HL-60/S4 treated with retinoic acid at 250 ng/mL for 4 days and 3 days (cell line): ENCODE measurements around the gene KIF4B.
"Not testable (repeated sequence)": the region's sequence is repeated elsewhere in the genome, so short reads cannot be mapped to it uniquely, and the experiment has no call there.

Source experiments
- in situ Hi-C: fragments of 300-500 bp; cut with MboI; formaldehyde crosslinking; loops from 2 replicates; pipeline ENCODE4 v1.7.0; 2022; ENCODE audit warnings: low sequenced_read_pairs

KIF4B gene

DNA sequence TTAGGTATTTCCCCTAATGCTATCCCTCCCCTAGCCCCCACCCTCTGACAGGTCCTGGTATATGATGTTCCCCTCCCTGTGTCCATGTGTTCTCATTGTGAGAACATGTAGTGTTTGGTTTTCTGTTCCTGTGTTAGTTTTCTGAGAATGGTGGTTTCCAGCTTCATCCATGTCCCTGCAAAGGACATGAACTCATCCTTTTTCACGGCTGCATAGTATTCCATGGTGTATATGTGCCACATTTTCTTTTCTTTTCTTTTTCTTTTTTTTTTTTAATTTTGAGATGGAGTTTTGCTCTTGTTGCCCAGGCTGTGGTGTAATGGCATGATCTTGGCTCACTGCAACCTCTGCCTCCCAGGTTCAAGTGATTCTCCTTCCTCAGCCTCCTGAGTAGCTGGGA lies 7.3 kb upstream of the KIF4B start:
- in situ Hi-C loops = not testable (repeated sequence)

DNA sequence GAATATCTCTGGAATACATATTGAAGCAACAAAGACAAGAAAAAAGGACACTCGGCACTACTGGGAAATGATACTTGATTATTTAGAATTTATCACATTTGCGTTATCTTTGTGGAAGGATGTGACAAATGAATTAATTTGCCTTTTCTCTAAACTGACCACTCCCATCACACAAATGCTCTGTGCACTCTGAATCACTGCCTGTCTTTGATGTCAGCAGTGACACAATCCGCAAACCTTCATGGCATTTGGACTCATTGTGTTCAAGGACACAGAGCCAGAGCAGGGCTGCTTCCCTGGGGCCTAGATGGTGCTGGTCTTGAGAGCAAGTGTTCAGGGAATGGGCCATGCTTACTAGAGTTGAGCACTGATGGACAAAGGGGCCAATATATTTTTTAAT lies 4.9 kb upstream of the KIF4B start:
- in situ Hi-C loops = no loop called here

DNA sequence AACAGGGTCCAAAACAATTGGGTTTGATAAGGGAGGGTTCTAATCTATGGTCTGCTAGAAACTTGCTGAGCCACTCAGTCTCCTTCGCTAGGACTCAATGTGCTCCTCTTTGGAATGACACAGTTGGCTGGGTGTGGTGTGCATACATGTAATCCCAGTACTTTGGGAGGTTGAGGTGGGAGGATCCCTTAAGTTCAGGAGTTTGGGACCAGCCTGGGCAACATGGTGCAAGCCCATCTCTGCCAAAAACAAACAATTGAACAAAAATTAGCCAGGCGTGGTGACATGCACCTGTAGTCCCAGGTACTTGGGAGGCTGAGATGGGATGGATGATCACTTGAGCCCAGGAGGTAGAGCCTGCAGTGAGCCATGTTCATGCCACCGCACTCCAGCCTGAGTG lies 2.7 kb upstream of the KIF4B start:
- in situ Hi-C loops = no loop called here

DNA sequence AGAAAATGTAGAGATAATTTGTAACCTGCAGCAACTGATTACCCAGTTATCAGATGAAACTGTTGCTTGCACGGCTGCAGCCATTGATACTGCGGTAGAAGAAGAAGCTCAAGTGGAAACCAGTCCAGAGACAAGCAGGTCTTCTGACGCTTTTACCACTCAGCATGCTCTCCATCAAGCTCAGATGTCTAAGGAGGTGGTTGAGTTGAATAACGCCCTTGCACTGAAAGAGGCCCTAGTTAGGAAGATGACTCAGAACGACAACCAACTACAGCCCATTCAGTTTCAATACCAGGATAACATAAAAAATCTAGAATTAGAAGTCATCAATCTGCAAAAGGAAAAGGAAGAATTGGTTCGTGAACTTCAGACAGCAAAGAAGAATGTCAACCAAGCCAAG lies 1.7 kb downstream of the KIF4B start:
- in situ Hi-C loops = no loop called here

DNA sequence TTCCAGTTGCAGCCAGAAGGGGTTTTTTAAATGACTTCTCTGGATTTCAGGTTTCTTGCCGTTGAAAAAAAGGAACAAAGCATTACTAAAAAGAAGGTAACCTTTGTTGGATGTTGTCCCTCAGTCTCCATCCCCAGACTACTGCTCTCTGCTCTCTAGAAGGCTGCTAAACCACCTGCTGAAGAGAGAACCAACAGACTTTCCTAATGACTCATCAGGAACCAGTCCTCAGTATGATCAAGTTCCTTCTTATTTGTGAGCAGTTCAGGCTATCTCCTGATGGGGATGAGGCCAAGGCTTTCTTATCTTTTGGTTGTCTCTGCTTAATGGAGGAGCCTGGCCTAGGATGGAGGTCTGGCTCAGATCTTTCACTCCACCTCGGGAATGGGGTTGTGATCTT lies 4.1 kb downstream of the KIF4B start:
- in situ Hi-C loops = no loop called here

DNA sequence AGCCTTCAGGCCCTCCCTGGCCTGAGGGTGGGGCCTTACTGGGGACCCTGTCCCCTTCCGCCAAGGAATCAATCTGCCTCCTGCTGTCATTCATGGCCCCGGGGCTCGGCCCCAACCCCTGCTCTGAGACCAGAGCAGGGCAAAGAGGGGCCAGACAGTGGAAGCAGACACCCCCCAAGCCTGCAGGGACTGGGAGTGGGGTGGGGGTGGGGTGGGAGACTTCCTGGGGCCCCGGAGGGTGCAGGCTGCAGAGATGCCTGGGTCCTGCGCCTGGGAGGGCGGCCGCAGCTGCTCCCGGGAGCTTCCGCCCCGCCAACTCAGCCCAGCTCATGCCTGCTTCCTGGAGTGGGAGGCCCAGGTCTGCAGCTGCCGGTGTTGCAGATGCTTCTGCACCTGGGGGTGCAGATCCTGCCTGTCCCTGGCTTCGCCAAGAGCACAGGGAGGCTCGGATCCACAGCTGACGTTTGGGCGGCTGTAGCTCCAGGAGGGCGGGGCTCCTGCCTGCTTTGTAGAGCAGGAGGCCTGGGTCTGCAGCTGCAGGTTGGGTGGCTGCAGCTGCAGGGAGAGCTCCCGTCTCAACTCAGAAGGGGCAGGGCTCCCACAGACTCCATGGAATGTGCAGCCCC lies 6.2 kb downstream of the KIF4B start:
- in situ Hi-C loops = no loop called here

DNA sequence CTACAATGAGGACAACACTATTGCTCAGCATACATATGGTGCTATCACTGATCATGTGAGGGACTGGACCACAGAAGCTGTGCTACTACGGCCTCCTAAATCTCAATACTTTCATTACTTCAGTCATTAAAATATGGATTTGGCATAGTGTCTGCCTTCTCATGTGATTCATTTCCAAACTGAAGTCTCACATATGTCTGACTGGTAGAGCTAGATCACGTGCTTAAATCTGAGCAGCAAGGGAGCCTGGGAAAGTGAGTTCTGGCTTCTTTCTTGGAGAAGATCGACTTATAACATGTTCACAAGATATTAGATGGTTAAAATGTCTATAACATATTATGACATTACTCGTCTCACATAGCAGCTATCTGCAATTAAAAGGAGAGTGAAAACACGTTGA lies 8.3 kb downstream of the KIF4B start:
- in situ Hi-C loops = no loop called here

DNA sequence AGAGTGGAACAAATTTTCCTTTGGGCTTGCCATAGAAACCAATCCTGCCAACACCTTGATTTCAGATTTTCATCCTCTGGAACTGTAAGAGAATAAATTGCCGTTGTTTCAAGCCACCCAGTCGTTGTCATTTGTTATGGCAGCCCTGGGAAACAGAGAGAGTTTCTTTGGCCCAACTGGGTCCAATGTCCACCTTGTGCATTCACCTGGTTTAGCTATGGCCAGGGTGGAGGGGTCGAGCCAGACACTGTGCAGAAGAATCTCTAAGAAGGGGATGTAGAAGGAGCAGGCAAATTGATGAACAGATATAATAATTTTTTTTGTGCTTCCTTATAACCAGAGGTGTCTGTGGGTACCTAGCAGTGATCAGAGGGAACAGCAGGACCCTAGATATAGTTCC lies 9.8 kb downstream of the KIF4B start:
- in situ Hi-C loops = no loop called here

DNA sequence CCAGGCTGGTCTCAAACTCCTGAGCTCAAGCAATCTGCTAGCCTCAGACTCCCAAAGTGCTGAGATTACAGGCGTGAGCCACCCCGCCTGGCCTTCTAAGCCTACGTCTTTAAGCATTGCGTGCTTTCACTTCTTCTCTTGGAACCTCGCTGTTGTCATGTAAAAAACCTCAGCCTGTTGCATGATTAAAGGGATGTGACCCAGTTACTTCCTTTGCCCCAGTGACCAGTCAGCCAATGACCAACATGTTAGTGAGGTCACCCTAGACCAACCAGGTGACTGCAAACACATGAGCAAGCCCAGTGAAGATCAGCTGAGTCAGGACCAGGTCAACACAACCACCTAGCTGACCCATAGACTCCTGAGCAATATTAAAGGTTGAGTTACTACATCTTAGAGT lies 10.5 kb downstream of the KIF4B start:
- in situ Hi-C loops = no loop called here

DNA sequence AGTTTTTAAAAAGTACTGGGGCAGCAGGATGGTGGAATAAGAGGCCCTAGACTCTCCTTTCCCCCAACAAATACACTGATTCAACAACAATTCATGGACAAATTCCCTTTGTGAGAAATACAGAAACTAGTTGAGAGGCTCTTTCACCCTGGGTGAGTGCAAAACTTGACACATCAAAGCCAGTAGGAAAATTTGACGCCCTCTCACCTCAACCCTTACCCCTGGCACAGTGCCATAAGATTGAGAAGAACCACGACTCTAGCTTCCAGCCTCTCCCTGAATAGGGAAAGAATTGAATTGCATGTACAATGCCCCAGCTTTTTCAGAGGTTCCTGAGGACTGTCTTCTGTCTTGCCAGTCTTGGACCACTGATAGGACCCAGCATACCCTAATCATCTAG lies 12.3 kb downstream of the KIF4B start:
- in situ Hi-C loops = no loop called here

DNA sequence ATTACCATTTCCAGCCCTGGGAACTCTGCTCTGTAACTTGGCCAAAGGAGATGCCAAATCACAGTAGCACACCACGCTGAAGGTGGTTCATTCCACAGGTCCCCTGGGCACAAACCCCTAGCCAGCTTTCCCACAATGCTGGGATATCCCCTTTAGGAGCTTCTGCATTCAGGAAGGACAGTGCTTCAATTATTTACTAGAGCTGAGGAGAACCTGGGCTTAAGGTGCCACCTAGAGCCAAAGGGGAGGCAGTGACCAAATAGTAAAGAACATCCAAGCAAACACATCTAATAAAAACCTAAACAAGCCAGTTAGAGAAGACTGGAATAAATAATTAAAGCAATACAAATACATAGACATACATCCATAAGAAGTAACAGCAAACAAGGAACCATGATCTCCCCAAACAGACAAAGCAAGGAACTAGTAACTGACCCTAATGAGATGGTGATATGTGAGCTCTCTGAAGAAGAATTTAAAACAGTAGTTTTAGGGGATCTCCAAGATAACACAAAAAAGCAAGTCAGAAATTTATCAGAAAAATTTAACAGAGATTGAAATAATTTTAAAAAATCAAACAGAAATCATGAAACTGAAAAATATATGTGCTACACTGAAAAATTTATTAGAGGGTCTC lies 14.6 kb downstream of the KIF4B start:
- in situ Hi-C loops = no loop called here

DNA sequence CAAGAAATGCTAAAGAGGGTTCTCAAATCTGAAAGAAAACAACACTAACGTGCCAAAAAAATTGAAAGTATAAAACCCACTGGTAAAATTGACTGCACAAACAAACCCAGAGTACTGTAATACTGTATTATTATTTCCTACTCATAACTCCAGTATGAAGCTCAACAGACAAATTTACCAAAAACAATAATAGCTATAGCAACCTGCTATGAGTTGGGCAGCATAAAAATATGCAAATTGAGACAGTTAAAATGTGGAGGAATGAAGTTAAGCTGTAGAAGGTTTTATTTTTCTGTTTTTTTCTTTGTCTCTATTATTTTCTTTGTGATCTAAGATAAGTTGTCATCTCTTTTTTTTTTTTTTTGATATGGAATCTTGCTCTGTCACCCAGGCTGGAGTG lies 15.7 kb downstream of the KIF4B start:
- in situ Hi-C loops = no loop called here

DNA sequence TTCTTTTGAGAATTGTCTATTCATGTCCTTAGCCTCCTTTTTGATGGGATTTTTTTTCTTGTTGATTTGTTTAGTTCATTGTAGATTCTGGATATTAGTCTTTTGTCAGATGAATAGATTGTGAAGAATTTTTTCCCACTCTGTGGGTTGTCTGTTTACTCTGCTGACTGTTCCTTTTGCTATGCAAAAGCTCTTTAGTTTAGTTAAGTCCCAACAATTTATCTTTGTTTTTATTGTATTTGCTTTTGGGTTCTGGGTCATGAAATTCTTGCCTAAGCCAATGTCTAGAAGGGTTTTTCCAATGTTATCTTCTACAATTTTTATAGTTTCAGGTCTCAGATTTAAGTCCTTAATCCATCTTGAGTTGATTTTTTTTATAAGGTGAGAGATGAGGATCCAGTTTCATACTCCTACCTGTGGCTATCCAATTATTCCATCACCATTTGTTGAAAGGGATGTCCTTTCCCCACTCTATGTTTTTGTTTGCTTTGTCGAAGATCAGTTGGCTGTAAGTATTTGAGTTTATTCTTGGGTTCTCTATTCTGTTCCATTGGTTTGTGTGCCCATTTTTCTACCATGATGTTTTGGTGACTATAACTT lies 20.7 kb downstream of the KIF4B start:
- in situ Hi-C loops = not testable (repeated sequence)

DNA sequence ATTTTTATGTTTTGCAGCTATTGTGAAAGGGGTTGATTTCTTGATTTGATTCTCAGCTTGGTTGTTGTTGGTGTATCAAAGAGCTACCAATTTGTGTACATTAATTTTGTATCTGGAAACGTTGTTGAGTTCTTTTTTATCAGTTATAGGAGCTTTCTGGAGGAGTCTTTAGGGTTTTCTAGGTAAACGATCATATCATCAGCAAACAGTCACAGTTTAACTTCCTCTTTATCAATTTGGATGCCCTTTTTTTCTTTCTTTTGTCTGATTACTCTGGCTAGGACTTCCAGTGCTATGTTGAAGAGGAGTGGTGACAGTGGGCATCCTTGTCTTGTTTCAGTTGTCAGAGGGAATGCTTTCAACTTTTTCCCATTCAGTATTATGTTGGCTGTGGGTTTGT lies 21.5 kb downstream of the KIF4B start:
- in situ Hi-C loops = not testable (repeated sequence)

DNA sequence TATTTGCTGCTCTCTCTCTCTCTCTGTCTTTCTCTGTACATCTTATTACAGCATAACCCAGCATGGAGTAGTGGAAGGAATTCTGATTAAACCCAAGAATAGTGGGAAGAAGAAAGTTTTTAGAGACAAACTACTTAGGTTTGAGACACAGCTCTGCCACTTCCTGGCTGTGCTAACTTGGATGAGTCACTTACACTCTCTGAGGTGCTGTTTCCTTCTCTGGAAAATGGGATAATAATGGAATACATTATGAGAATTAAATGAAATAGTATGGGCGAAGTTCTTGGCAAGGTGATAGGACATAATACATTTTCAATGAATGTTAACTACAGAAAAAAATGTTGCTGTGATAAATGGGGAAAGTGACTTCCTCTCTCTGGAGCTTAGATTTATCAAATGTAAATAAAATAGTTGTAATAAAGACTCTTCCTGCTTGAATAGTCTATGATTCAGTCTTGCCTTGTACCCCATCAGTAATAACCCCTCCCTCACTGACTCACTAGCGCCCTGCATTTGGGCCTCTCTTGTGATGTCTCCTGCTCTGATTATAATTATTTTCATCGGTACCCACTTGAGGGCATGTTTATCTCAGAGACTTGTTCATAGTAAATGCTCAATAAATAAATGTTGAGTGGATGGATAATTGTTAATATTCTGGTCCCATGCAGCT lies 27.6 kb downstream of the KIF4B start:
- in situ Hi-C loops = no loop called here

DNA sequence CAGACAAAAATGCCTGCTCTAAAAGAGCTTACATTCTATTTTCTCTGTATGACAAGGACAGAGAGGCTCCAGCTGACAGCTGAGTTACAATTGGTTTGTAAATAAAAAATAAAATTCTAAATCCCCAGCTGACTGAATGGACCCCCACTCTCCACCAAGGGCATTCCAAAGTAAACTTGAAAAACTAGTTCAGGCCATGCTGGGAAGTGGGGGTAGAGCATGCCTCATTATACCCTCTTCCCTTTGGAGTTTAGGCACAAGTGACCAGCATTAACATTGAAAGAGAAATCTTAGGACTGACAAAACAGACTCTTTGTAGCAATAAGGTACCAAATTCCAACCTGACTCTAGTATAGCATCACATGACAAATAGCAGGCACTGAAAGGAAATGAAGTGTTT lies 31.0 kb downstream of the KIF4B start:
- in situ Hi-C loops = no loop called here

DNA sequence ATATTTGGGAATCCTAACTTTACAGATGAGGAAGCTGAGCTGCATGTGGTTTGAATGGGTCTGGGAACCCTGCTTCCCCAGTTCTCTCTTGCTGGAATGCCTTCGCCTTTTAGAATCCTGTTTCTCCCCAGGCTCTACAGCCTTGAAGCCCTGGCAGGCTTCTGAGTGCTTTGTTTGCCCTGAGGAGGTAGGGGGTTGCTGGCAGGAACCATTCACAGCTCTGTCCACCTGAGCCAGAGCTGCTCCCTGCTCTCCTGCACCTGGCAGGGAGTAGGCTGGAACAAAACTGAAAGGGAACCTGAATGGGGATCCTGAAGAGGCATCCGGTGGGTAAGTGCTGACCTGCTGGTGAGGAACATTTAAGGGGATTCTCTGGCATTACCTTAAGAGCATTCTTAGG lies 33.0 kb downstream of the KIF4B start:
- in situ Hi-C loops = no loop called here

DNA sequence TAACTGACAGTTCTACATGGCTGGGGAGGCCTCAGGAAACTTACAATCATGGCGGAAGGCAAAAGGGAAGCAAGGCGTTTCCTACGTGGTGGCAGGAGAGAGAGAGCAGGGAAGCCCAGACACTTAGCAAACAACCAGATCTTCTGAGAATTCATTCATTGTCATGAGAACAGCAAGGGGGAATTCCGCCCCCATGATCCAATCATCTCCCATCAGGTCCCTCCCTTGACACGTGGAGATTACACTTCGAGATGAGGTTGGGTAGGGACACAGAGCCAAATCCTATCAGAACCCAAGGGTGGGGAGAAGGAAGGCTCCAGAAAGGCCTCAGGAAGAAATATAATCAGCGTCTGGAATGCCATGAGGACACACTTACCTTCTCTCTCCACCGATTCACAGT lies 34.3 kb downstream of the KIF4B start:
- in situ Hi-C loops = no loop called here

DNA sequence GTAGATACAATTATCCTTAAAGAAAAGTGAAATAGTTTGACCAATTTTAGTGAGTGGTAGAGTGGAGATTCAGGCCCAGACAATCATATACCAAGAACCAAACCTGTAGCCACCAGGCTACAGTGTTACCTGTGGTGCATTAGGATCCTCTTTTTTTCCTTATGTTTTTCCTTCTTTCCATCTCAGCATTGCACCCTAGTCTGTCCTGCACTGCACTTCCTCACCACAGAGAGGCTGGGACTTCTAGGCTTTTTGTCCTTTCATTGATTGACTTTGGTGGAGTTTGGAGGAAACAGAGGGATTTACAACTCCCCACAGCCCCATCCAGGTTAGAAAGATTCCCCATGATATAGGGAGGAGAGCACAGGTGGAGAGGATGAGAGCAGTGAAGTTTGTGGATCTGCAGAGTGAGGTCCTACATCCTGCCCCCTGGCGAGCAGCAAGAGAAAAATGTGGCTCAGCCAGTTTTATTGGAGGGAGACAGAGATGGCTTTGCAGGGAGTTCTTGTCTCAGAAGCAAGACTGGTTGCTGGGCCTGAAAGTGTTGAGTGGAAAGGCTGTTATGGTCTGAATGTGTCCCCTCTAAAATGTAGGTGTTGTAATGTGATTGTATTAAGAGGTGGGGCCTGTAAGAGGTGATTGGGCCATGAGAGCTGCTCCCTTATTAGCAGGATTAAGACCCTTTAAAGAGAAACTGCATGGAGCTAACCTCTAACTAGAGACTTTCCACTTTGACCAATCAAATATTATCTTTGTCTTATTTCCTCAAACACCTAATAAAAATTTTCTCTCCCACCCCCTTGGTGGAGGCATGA lies 36.2 kb downstream of the KIF4B start:
- in situ Hi-C loops = no loop called here

DNA sequence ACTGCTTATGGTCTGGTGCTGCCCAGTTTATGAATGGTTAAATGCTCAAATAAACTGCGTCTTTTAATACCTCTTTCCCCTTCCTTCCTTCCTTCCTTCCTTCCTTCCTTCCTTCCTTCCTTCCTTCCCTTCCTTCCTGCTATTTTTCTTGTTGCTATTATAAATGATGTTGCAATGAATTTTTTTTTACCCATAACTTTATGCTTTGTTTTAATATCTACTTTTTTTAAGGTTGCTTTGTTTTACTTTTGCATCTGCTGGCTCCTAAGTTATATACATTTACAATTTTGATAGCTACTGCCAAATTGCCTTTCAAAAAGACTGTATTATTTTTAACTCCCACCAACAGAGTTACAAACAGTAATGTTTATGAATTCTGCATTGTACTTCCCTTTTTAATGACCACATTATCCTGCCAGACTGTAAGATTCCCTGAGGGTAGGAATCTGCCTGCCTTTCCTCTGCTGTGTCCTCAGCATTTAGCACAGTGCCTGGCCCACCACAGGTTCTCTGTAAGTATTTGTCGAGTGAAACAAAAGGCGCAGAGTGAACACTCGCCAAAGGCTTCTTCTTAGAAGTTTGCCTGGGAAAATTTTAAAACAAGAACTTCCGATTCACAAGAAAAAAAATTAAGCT lies 36.9 kb downstream of the KIF4B start:
- in situ Hi-C loops = no loop called here

DNA sequence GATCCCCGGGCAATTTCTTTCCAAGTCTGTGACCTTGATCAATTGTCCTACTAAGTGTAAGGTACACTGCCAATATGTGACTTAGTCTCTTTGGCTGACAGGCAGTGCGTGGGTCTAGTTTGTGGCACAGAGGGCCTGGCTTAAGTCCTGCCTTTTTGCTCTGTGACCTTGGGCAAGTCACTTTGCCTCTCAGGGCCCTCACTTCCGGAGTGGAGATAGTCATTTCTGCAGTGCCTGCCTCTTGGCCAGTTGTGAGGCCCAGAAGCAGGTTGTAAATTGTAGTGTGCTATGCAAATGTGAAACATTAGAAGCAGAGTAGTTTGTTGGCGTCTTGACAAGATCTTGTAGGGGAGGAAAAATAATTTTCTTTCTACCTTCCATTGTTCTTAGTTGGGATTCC lies 39.0 kb downstream of the KIF4B start:
- in situ Hi-C loops = no loop called here
